ENCODE measurements around the gene C1orf159. TPM values are rescaled to one million over a fixed set of nuclear protein-coding genes. Genes with fewer than 3 reads are reported as not detected.

C1orf159 gene
- total and polyA plus RNA-seq, 4 donors: 3.9 to 7.0 (median 4.7) TPM

DNA sequence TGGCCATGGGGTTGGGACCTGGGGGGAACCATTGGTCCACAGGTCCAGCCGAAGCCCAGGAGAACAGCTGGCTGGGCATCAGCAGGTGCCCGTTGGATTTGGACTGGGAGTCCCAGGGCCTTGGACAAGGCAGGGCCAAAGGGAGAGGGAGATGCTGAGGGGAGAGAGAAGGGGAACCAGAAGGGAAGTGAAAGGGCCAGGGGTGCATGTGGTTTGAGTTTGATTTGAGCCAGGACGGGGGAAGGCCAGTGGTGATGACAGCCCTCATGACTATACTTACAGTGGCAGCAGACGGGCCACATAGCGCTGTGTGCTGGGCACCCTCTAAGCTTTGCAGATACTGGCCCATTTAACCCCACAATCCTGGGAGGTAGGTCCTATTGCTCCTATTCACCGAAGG, 77.2 kb downstream of the C1orf159 start:
- H3K4me1 ChIP-seq (ENCODE audit: control insufficient read depth in 4 of 4, insufficient read depth in 4 of 4, low read length in 3 of 4): peaks cover 8 to 14% (median 11%) of the 10 kb centered on the region in 4 donors
- TF ChIP-seq, protein P1, sequence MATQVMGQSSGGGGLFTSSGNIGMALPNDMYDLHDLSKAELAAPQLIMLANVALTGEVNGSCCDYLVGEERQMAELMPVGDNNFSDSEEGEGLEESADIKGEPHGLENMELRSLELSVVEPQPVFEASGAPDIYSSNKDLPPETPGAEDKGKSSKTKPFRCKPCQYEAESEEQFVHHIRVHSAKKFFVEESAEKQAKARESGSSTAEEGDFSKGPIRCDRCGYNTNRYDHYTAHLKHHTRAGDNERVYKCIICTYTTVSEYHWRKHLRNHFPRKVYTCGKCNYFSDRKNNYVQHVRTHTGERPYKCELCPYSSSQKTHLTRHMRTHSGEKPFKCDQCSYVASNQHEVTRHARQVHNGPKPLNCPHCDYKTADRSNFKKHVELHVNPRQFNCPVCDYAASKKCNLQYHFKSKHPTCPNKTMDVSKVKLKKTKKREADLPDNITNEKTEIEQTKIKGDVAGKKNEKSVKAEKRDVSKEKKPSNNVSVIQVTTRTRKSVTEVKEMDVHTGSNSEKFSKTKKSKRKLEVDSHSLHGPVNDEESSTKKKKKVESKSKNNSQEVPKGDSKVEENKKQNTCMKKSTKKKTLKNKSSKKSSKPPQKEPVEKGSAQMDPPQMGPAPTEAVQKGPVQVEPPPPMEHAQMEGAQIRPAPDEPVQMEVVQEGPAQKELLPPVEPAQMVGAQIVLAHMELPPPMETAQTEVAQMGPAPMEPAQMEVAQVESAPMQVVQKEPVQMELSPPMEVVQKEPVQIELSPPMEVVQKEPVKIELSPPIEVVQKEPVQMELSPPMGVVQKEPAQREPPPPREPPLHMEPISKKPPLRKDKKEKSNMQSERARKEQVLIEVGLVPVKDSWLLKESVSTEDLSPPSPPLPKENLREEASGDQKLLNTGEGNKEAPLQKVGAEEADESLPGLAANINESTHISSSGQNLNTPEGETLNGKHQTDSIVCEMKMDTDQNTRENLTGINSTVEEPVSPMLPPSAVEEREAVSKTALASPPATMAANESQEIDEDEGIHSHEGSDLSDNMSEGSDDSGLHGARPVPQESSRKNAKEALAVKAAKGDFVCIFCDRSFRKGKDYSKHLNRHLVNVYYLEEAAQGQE (IDR thresholded peaks at IDR 0.05): no peak
- no peak for TF ChIP-seq YY1 (IDR thresholded peaks at IDR 0.05)
- no peak for TF ChIP-seq SP1 (IDR thresholded peaks at IDR 0.05)
- no peak for TF ChIP-seq HNF4G (IDR thresholded peaks at IDR 0.05)
- no peak for TF ChIP-seq ATF3 (IDR thresholded peaks at IDR 0.05)
- no peak for TF ChIP-seq RXRA (IDR thresholded peaks at IDR 0.05)
- TF ChIP-seq GABPA (IDR thresholded peaks at IDR 0.05 in 1 of 2, conservative IDR thresholded peaks at IDR 0.05 in 1 of 2): no peak
- TF ChIP-seq FOXA1 (IDR thresholded peaks at IDR 0.05): no peak
- no peak for TF ChIP-seq TAF1 (conservative IDR thresholded peaks at IDR 0.05)
- TF ChIP-seq JUND (IDR thresholded peaks at IDR 0.05): no peak
- no peak for TF ChIP-seq HNF4A (conservative IDR thresholded peaks at IDR 0.05)
- TF ChIP-seq, protein P2, sequence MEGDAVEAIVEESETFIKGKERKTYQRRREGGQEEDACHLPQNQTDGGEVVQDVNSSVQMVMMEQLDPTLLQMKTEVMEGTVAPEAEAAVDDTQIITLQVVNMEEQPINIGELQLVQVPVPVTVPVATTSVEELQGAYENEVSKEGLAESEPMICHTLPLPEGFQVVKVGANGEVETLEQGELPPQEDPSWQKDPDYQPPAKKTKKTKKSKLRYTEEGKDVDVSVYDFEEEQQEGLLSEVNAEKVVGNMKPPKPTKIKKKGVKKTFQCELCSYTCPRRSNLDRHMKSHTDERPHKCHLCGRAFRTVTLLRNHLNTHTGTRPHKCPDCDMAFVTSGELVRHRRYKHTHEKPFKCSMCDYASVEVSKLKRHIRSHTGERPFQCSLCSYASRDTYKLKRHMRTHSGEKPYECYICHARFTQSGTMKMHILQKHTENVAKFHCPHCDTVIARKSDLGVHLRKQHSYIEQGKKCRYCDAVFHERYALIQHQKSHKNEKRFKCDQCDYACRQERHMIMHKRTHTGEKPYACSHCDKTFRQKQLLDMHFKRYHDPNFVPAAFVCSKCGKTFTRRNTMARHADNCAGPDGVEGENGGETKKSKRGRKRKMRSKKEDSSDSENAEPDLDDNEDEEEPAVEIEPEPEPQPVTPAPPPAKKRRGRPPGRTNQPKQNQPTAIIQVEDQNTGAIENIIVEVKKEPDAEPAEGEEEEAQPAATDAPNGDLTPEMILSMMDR (IDR thresholded peaks at IDR 0.05; ENCODE audit: low read depth, low read length, missing input control): no peak
- TF ChIP-seq EGR1 (IDR thresholded peaks at IDR 0.05; ENCODE audit: low read depth in 2 of 2): no peak
- TF ChIP-seq FOXA2 (IDR thresholded peaks at IDR 0.05): no peak
- TF ChIP-seq, protein P3, sequence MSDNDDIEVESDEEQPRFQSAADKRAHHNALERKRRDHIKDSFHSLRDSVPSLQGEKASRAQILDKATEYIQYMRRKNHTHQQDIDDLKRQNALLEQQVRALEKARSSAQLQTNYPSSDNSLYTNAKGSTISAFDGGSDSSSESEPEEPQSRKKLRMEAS (IDR thresholded peaks at IDR 0.05): no peak
- TF ChIP-seq RAD21 (IDR thresholded peaks at IDR 0.05): no peak
- TF ChIP-seq, protein P4, sequence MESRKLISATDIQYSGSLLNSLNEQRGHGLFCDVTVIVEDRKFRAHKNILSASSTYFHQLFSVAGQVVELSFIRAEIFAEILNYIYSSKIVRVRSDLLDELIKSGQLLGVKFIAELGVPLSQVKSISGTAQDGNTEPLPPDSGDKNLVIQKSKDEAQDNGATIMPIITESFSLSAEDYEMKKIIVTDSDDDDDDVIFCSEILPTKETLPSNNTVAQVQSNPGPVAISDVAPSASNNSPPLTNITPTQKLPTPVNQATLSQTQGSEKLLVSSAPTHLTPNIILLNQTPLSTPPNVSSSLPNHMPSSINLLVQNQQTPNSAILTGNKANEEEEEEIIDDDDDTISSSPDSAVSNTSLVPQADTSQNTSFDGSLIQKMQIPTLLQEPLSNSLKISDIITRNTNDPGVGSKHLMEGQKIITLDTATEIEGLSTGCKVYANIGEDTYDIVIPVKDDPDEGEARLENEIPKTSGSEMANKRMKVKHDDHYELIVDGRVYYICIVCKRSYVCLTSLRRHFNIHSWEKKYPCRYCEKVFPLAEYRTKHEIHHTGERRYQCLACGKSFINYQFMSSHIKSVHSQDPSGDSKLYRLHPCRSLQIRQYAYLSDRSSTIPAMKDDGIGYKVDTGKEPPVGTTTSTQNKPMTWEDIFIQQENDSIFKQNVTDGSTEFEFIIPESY (IDR thresholded peaks at IDR 0.05): no peak
- no peak for TF ChIP-seq NR2F2 (IDR thresholded peaks at IDR 0.05)
- no peak overlapping the region for H3K27ac ChIP-seq (ENCODE audit: low read depth in 1 of 2, low read length in 2 of 2)
- H3K9me3 ChIP-seq (ENCODE audit: control insufficient read depth in 4 of 4, low read length in 3 of 4): no peaks in the 10 kb centered on the region
- no peak overlapping the region for H3K4me3 ChIP-seq (ENCODE audit: low read depth in 1 of 3, low read length in 3 of 3)
- WGBS: 88% methylated on average over 6 of the region's 6 CpGs
- H3K27me3 ChIP-seq (ENCODE audit: control insufficient read depth in 4 of 4, insufficient read depth in 4 of 4, low read length in 3 of 4): peaks cover 0 to 3% (median 0%) of the 10 kb centered on the region in 4 donors
- H3K36me3 ChIP-seq (ENCODE audit: control insufficient read depth in 4 of 4, insufficient read depth in 3 of 4, low read depth in 1 of 4, low read length in 3 of 4): peaks cover 0 to 2% (median 0%) of the 10 kb centered on the region in 4 donors
- H3K9ac ChIP-seq (ENCODE audit: low read depth in 1 of 2, low read length in 2 of 2): no peak overlapping the region
- DNase-seq (ENCODE audit: low spot score): no peak

All from liver (tissue), 9 donors.